Activated T-cell treated with anti-CD3 and anti-CD28 coated beads, Interleukin-2, amount 50 U/mL, for 4 hours (primary cell): Measurements from ENCODE around the gene PEAK3. TPM values are rescaled to one million over a fixed set of nuclear protein-coding genes. Genes with fewer than 3 reads are reported as not detected.
A peak's percentile ranks its signal among the peaks of the same experiment; 100 is the strongest.
"Not testable (repeated sequence)": the region's sequence is repeated elsewhere in the genome, so short reads cannot be mapped to it uniquely, and the experiment has no call there.

Experiments used
- ATAC-seq, 2 donors: fragments of 200-7000 bp; cut with Tn5 transposase; one replicate each; pipeline ENCODE4 v1.10.0; 2021
- DNase-seq: peaks from one replicate; pipeline ENCODE4 v3.0.0-alpha.2; 2020
- H3K27me3 Mint-ChIP-seq: one replicate; pipeline ENCODE4 v1.8.0; 2021; ENCODE audit warnings: low read depth, mixed read lengths
- H3K36me3 Mint-ChIP-seq: one replicate; pipeline ENCODE4 v1.8.0; 2022; ENCODE audit warnings: mixed read lengths; ENCODE audit not compliant: insufficient read depth
- H3K4me1 Mint-ChIP-seq: one replicate; pipeline ENCODE4 v1.8.0; 2021; ENCODE audit warnings: low read depth, mixed read lengths
- H3K4me3 Mint-ChIP-seq: one replicate; pipeline ENCODE4 v1.8.0; 2021; ENCODE audit warnings: mild to moderate bottlenecking, moderate library complexity, mixed read lengths
- H3K9me3 Mint-ChIP-seq: one replicate; pipeline ENCODE4 v1.8.0; 2021; ENCODE audit warnings: mixed read lengths
- total RNA-seq, 3 donors: library from RNA; stranded (reverse); gene quantifications; one replicate each; pipeline ENCODE4 v1.2.1, GENCODE V29; 2021

The PEAK3 gene
- total RNA-seq, 3 donors from 2014 or later, result 0.11 TPM; not detected in 2

GRCh38 chr19:2288338-2288817 lies 6.4 kb upstream of the PEAK3 start:
- Mint-ChIP-seq H3K4me3 (peak overlapping the region; percentile 79), H3K27me3 (no peaks in the 10 kb centered on the region), H3K4me1 (peaks cover 23% of the 10 kb centered on the region), H3K9me3 (no peaks in the 10 kb centered on the region), H3K36me3 (no peaks in the 10 kb centered on the region)
- DNase-seq (no peak), ATAC-seq (no peak)

GRCh38 chr19:2287585-2288337 lies 5.8 kb upstream of the PEAK3 start:
- Mint-ChIP-seq H3K4me1 (peaks cover 28% of the 10 kb centered on the region), H3K4me3 (no peak overlapping the region), H3K36me3 (no peaks in the 10 kb centered on the region), H3K9me3 (no peaks in the 10 kb centered on the region), H3K27me3 (no peaks in the 10 kb centered on the region)
- ATAC-seq (no peak), DNase-seq (no peak)

GRCh38 chr19:2286402-2287140 lies 4.6 kb upstream of the PEAK3 start:
- H3K36me3 Mint-ChIP-seq, result no peaks in the 10 kb centered on the region
- peaks cover 36% of the 10 kb centered on the region for H3K4me1 Mint-ChIP-seq
- no peaks in the 10 kb centered on the region for H3K27me3 Mint-ChIP-seq
- H3K4me3 Mint-ChIP-seq, result no peak overlapping the region
- ATAC-seq (no peak), DNase-seq (no peak)
- no peaks in the 10 kb centered on the region for H3K9me3 Mint-ChIP-seq

DNA sequence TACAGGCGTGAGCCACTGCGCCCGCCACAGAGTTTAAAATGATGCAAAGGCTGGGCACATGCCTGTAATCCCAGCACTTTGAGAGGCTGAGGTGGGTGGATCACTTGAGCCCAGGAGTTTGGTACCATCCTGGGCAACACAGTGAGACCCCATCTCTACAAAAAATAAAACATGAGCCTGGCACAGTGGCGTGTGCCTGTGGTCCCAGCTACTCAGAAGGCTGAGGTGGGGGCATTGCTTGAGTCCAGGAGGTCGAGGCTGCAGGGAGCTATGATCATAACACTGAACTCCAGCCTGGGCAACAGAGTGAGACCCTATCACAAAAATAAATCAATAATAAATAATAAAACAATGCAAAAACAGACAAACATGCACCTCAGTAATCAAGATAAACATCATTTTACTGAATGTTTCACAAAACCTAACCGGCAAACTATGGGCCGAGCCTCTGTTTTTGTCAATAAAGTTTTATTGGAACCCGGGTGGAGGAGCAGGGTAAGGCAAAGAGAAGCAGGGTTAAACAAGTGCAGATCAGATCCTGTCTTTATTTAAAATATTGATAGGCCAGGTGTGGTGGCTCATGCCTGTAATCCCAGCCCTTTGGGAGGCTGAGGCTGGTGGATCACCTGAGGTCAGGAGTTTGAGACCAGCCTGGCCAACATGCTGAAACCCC lies 2.0 kb upstream of the PEAK3 start:
- DNase-seq (no peak), ATAC-seq (no peak)
- peaks cover 22% of the 10 kb centered on the region for H3K4me1 Mint-ChIP-seq
- no peak overlapping the region for H3K4me3 Mint-ChIP-seq
- H3K9me3 Mint-ChIP-seq, result no peaks in the 10 kb centered on the region
- no peaks in the 10 kb centered on the region for H3K27me3 Mint-ChIP-seq
- no peaks in the 10 kb centered on the region for H3K36me3 Mint-ChIP-seq

DNA sequence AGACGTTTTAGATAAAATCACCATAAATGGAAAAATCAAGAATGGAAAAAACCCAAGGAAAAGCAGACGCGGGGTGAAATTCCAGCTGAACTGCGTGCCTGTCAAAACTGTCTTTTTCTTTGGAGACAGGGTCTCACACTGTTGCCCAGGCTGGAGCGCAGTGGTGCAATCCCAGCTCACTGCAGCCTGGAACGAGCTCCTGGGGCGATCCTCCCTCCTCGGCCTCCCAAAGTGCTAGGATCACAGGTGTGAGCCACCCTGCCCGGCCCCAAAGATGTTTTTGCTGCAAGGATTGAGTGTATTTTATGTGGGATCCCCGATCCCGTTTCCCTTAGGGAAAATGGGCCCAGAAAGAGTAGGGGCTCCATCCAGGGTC lies 875 bp upstream of the PEAK3 start:
- Mint-ChIP-seq H3K4me1 (peaks cover 14% of the 10 kb centered on the region), H3K36me3 (no peaks in the 10 kb centered on the region), H3K9me3 (no peaks in the 10 kb centered on the region), H3K4me3 (peak overlapping the region; percentile 17), H3K27me3 (no peaks in the 10 kb centered on the region)
- DNase-seq (no peak), ATAC-seq (no peak)

DNA sequence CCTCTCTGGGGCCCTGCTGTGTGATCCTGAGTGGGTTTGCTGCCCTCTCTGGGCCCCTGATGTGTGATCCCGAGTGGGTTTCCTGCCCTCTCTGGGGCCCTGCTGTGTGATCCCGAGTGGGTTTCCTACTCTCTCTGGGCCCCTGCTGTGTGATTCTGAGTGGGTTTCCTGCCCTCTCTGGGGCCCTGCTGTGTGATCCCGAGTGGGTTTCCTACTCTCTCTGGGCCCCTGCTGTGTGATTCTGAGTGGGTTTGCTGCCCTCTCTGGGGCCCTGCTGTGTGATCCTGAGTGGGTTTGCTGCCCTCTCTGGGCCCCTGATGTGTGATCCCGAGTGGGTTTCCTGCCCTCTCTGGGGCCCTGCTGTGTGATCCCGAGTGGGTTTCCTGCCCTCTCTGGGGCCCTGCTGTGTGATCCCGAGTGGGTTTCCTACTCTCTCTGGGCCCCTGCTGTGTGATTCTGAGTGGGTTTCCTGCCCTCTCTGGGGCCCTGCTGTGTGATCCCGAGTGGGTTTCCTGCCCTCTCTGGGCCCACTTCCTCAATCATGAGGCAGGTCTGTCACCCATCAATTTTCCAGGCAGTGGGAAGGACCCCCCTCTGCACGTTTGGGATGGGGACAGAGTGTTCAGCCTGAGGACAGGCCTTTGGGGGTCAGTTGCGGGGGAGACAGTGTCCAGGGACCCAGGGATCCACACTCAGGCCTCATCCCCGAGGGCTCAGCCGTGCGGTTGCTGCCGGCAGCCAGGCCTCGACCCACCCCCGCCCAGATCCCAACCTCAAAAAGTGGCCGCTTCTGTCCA lies 512 bp downstream of the PEAK3 start:
- H3K4me3 Mint-ChIP-seq, result peak overlapping the region; percentile 54
- peaks cover 16% of the 10 kb centered on the region for H3K4me1 Mint-ChIP-seq
- H3K36me3 Mint-ChIP-seq, H3K9me3 Mint-ChIP-seq, H3K27me3 Mint-ChIP-seq, DNase-seq, ATAC-seq: not testable (repeated sequence)

GRCh38 chr19:2280633-2281264 lies 1.2 kb downstream of the PEAK3 start:
- H3K27me3 Mint-ChIP-seq, result no peaks in the 10 kb centered on the region
- H3K36me3 Mint-ChIP-seq, result no peaks in the 10 kb centered on the region
- H3K9me3 Mint-ChIP-seq, result no peaks in the 10 kb centered on the region
- ATAC-seq, result no peak
- H3K4me1 Mint-ChIP-seq, result peaks cover 16% of the 10 kb centered on the region
- no peak overlapping the region for H3K4me3 Mint-ChIP-seq
- DNase-seq, result no peak

DNA sequence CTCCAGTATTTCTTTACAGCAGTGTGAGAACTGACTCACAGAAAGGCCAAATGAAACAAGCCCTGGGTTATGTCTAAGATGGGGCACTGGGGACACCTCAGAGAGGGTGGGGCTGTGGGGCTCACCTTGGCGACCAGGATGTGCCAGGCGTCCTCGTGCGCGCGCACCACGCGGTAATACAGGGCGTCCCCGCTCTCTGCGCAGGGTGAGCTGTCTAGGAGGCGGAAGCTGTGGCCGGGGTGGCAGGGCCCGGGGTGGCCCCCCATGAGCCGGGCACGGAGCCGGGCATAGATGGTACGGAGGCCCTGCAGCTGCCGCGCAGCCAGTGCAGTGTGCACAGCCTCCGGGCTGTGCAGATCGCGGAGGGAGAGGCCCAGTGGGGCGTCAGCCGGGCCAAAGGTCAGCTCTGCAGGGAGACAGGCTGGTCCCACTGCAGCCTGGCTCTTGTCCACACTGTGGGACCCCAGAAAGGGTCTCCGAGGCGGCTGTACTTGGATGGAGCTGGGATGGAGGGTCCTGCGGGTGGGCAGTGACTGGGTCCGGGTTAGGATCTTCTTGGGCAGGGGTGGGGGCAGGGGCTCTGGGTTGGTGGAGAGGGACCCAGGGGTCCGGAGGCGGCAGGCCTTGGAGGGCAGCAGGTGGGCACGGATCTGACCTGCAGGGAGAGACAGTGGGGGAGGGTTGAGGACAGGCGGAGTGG lies 3.4 kb downstream of the PEAK3 start:
- Mint-ChIP-seq H3K36me3 (peaks cover 7% of the 10 kb centered on the region), H3K27me3 (no peaks in the 10 kb centered on the region), H3K4me3 (no peak overlapping the region), H3K9me3 (no peaks in the 10 kb centered on the region), H3K4me1 (peaks cover 29% of the 10 kb centered on the region)
- DNase-seq, result no peak
- ATAC-seq, result peak in 1 of 2 donors; percentile 7

DNA sequence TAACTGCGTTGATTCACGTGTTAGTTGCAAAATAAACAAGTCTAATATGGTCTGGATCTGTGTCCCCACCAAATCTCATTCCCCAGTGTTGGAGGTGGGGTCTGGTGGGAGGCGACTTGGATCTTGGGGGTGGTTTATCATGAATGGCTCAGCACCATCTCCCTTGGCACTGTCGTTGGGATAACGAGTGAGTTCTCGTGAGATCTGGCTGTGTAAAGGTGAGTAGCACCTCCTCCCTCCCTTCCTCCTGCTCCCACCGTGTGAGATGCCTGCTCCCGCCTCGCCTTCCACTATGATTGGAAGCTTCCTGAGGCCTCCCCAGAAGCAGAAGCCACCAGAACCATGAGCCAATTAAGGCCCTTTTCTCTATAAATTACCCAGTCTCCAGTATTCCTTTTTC lies 4.8 kb downstream of the PEAK3 start:
- Mint-ChIP-seq H3K4me3 (no peak overlapping the region), H3K36me3 (peaks cover 10% of the 10 kb centered on the region), H3K9me3 (no peaks in the 10 kb centered on the region), H3K27me3 (no peaks in the 10 kb centered on the region), H3K4me1 (peaks cover 30% of the 10 kb centered on the region)
- DNase-seq (no peak), ATAC-seq (no peak)

DNA sequence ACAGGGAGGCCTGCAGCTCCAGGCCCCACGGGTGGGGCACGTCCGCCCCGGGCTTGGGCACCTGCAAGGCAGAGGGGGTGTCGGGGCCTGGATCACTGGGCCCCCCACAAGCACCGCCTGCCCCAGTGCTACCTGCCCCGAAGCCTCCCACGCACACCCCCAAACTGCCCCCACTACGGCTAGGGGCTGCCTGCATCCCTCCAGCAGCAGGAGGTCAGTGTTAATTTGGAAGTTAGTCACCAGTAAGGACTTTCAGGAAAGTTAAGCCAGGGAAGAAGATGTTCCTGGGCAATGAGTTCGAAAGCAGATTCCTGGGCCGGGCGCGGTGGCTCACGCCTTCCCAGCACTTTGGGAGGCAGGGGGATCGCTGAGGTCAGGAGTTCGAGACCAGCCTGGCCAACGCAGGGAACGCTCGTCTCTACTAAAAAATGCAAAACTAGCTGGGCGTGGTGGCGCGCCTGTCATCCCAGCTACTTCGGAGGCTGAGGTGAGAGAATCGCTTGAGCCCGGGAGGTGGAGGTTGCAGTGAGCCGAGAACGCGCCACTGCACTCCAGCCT lies 5.5 kb downstream of the PEAK3 start:
- Mint-ChIP-seq H3K9me3 (no peaks in the 10 kb centered on the region), H3K27me3 (no peaks in the 10 kb centered on the region), H3K4me1 (peaks cover 28% of the 10 kb centered on the region), H3K36me3 (peaks cover 13% of the 10 kb centered on the region), H3K4me3 (no peak overlapping the region)
- no peak for ATAC-seq
- no peak for DNase-seq

DNA sequence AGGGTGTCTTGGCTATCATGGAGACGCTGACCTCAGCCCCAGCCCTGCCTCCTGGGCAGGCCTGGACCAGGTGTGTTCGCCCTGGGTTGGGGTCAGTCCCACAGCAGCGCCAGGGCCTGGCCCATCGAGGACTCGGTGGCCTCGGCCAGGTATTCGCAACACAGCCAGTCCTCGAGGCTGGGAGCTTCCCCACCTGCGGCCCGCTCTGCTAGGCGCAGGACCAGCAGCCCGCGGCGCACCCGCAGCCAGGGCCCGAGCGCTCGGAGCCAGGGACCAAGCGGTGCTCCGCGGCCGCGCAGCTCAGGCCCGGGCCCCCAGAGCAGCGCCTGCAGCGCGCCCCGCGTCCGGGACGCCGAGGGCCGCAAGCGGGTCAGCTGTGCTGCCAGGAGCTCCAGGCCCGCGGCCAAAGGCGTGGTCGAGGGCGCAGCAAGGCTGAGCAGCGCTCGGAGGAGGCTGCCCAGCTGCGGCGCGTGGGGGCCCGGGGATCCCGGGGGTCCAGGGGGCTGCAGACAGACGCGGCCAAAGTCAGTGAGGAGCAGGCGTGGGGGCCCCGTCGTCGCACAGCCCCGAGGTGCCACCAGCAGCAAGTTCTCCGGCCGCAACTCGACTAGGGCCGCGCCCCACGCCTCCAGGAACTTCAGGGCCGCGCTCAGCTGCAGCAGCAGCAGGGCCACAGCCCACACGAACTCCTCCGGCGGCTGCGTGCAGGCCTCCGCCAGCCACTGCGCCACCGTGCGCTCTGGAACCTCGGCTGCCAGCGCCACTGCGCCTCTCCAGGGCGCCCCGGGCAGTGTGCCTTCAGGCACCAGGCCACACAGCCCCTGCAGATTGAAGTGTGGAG lies 6.2 kb downstream of the PEAK3 start:
- Mint-ChIP-seq H3K27me3 (no peaks in the 10 kb centered on the region), H3K9me3 (no peaks in the 10 kb centered on the region), H3K4me1 (peaks cover 31% of the 10 kb centered on the region), H3K36me3 (peaks cover 16% of the 10 kb centered on the region), H3K4me3 (no peak overlapping the region)
- ATAC-seq (no peak), DNase-seq (no peak)

GRCh38 chr19:2274931-2275535 lies 6.9 kb downstream of the PEAK3 start:
- no peaks in the 10 kb centered on the region for H3K27me3 Mint-ChIP-seq
- ATAC-seq (no peak), DNase-seq (no peak)
- no peaks in the 10 kb centered on the region for H3K9me3 Mint-ChIP-seq
- H3K4me1 Mint-ChIP-seq, result peaks cover 31% of the 10 kb centered on the region
- peaks cover 16% of the 10 kb centered on the region for H3K36me3 Mint-ChIP-seq
- H3K4me3 Mint-ChIP-seq, result peak overlapping the region; percentile 29
